ENCODE measurements around the gene IL17RC.

The IL17RC gene

GRCh38 chr3:9969632-9970019, 52.7 kb downstream of the IL17RC start:
- Histone ChIP-seq H3K4me2 (ENCODE audit: low read length) (no peak overlapping the region), H3K27ac (ENCODE audit: low read depth, low read length, poor library complexity, severe bottlenecking) (no peak overlapping the region), H3K4me3 (ENCODE audit: low read depth, low read length, poor library complexity, severe bottlenecking) (no peak overlapping the region), H3K27me3 (ENCODE audit: insufficient read depth, low read length) (no peaks in the 10 kb centered on the region), H3K4me1 (ENCODE audit: insufficient read depth, low read length, severe bottlenecking) (no peaks in the 10 kb centered on the region), H2AFZ (ENCODE audit: low read length) (no peak overlapping the region), H3K9me2 (ENCODE audit: low read depth, low read length) (no peaks in the 10 kb centered on the region), H3F3A (ENCODE audit: insufficient read depth, low read length) (no peaks in the 10 kb centered on the region), H4K20me1 (ENCODE audit: insufficient read depth, low read length) (no peaks in the 10 kb centered on the region), H3K9ac (ENCODE audit: low read length) (no peak overlapping the region), H3K9me3 (ENCODE audit: low read length) (no peaks in the 10 kb centered on the region), H3K36me3 (ENCODE audit: insufficient read depth, low read length) (peaks cover 76% of the 10 kb centered on the region), H3K79me2 (ENCODE audit: insufficient read depth, low read length) (no peaks in the 10 kb centered on the region)
- TF ChIP-seq EZH2 (IDR thresholded peaks at IDR 0.05; ENCODE audit: borderline replicate concordance, low read length) (no peak), CTCF (IDR thresholded peaks at IDR 0.05; ENCODE audit: low read length) (no peak)

GRCh38 chr3:9970020-9970652, 53.2 kb downstream of the IL17RC start:
- TF ChIP-seq EZH2 (IDR thresholded peaks at IDR 0.05; ENCODE audit: borderline replicate concordance, low read length) (no peak), CTCF (IDR thresholded peaks at IDR 0.05; ENCODE audit: low read length) (no peak)
- Histone ChIP-seq H4K20me1 (ENCODE audit: insufficient read depth, low read length) (no peaks in the 10 kb centered on the region), H3K27ac (ENCODE audit: low read depth, low read length, poor library complexity, severe bottlenecking) (no peak overlapping the region), H3K27me3 (ENCODE audit: insufficient read depth, low read length) (no peaks in the 10 kb centered on the region), H3K79me2 (ENCODE audit: insufficient read depth, low read length) (no peaks in the 10 kb centered on the region), H2AFZ (ENCODE audit: low read length) (no peak overlapping the region), H3K36me3 (ENCODE audit: insufficient read depth, low read length) (peaks cover 80% of the 10 kb centered on the region), H3K9me3 (ENCODE audit: low read length) (no peaks in the 10 kb centered on the region), H3K4me3 (ENCODE audit: low read depth, low read length, poor library complexity, severe bottlenecking) (no peak overlapping the region), H3F3A (ENCODE audit: insufficient read depth, low read length) (no peaks in the 10 kb centered on the region), H3K9me2 (ENCODE audit: low read depth, low read length) (no peaks in the 10 kb centered on the region), H3K4me2 (ENCODE audit: low read length) (no peak overlapping the region), H3K9ac (ENCODE audit: low read length) (no peak overlapping the region), H3K4me1 (ENCODE audit: insufficient read depth, low read length, severe bottlenecking) (no peaks in the 10 kb centered on the region)

GRCh38 chr3:9976721-9977709, 60.1 kb downstream of the IL17RC start:
- Histone ChIP-seq H3K4me1 (ENCODE audit: insufficient read depth, low read length, severe bottlenecking) (no peaks in the 10 kb centered on the region), H4K20me1 (ENCODE audit: insufficient read depth, low read length) (no peaks in the 10 kb centered on the region), H2AFZ (ENCODE audit: low read length) (no peak overlapping the region), H3K9ac (ENCODE audit: low read length) (no peak overlapping the region), H3K79me2 (ENCODE audit: insufficient read depth, low read length) (0 out of 2 replicates have a peak, but pooled peaks cover 4% of the 10 kb centered on the region), H3K27me3 (ENCODE audit: insufficient read depth, low read length) (no peaks in the 10 kb centered on the region), H3K36me3 (ENCODE audit: insufficient read depth, low read length) (peaks cover 57% of the 10 kb centered on the region), H3K9me3 (ENCODE audit: low read length) (no peaks in the 10 kb centered on the region), H3K9me2 (ENCODE audit: low read depth, low read length) (no peaks in the 10 kb centered on the region), H3K4me3 (ENCODE audit: low read depth, low read length, poor library complexity, severe bottlenecking) (no peak overlapping the region), H3K27ac (ENCODE audit: low read depth, low read length, poor library complexity, severe bottlenecking) (no peak overlapping the region), H3F3A (ENCODE audit: insufficient read depth, low read length) (no peaks in the 10 kb centered on the region), H3K4me2 (ENCODE audit: low read length) (no peak overlapping the region)
- no peak for TF ChIP-seq EZH2 (IDR thresholded peaks at IDR 0.05; ENCODE audit: borderline replicate concordance, low read length)
- no peak for TF ChIP-seq CTCF (IDR thresholded peaks at IDR 0.05; ENCODE audit: low read length)
